NCI-H345 (cell line): ENCODE measurements around the gene SLIT3.

Experiments
- DNase-seq: peaks from one replicate; lab custom pipeline; 2025; lab: John Stamatoyannopoulos, UW

The SLIT3 gene

DNA sequence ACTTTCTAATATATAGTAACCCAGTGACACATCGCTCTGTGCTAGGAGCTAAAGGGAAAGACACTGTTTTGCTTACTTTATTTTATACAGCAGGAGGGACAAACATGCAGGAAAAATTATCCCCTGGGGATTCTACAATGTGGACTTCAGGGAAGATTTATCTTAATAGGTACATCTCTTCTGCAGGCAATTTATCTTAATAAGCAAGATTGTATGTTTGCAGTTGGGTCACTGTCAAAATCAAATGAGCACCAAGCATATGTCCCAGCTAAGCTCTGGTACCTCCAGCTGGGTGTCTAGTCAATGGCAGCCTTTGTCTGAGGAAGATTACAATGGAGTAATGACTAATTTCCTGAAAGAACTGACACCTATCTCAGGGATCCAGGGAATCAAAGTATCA is 411.9 kb downstream of the SLIT3 start:
- DNase-seq = no peak

DNA sequence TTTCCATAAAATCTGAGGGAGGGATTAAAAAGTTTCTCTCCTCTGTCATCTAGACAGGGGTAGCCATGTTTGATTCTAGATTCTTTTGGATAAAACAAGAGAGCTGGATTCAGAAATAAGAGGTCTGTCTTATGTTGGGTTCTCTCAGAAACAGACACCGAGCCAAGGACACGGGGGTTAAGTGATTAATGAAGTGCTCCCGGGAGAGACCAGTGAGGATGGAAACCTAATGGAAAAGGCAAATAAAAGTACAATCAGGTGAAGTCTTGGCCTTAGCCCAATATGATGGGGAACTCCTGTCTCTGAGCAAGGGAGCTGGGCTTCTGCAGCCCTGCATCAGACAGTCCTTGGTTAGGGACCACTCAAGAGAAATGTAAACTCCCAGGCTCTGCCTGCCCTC is 413.0 kb downstream of the SLIT3 start:
- no peak for DNase-seq

DNA sequence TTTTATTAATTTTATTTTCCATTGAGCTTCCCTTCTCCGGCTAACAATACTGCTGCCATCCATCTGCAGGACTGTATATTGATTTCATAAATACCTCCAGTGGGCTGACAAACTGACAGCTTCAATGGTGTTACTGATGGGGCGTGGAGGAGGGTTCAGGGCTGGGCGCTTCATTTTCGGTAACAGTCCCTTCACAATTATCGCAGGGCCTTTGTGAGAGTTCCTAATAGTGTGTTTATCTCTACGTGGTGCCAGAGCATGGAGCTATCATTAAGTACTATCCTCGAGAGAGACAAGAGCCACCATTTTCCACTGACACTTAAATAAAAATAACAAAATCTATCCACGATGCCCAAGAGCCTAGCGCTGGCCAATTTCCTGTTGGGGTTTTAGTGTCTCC is 414.8 kb downstream of the SLIT3 start:
- peak; percentile 27 for DNase-seq

DNA sequence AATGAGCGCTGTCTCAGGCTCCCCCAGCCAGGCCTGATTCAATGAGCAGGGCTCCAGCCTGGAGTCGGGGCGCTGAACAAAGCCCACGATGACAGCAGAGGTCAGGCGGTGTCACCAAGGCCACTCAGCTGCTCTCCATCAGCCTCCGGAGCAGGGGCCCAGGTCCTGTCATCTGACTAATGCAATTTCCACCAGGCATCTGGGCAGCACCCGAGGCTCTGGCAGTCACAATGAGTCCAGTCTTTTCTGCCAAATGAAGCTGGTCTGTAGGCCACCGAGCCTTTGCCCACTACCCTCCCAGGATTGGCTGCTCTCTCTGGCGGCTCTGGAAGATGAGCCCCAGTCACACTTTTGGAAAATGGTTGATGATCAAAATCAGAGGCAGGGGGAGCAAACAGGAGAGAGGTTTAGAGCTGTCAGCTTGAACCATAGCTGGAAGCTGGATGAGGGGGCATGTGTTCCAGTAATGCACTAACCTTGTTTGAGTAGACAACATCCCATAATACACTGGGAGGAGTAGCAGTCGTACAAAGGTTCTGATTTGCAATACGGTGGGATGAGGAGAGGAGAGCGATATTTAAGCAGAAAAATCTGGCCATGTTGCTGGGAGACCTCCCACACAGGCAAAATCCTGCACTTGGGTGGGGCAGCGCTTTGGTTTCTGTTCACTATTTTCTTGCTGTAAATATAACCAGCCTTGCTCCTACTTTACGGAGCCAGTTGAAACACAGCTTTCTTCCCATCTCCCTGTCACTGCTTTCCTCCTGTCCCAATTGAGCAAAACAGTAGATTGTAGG is 415.4 kb downstream of the SLIT3 start:
- DNase-seq = no peak

DNA sequence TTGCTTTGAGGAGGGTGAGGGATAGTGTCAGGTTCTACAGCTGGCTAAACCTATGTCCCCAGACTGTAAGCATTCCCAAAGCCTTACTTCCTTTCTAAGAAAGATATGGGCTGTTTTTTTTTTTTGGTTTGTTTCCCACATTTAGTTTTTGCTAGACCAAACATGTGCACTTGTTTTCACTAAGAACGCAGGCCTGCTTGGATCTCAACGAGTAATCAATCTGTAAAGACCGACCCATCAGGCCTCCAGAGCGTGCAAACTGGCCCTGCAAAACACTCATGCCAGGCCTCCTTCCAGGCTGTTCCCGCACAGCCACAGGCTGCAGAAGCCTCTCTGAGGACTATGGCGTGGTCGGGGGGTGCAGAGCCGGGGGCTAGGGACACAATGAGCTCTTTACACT is 416.9 kb downstream of the SLIT3 start:
- DNase-seq = no peak

DNA sequence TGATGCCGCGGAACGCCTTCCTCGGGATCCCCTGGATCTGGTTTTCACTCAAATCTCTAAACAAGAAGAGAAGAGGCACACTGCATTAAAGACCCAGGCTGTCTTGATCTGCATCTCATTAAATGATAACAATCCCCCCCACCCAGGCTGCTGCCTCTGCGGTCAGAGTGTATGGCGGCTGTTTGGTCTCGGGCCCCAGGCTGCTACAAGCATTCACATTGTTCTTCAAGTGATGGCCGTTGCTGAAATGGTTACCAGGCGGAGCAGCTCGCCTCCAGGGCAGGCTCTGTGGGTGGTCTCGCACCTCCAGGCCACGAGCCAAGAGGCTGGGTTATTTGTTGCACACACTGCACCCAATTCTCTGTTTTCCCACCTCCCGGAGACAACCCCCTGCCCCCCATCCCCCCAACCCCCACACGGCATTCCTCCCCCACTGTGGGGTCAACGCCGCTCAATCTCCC is 417.6 kb downstream of the SLIT3 start:
- no peak for DNase-seq

DNA sequence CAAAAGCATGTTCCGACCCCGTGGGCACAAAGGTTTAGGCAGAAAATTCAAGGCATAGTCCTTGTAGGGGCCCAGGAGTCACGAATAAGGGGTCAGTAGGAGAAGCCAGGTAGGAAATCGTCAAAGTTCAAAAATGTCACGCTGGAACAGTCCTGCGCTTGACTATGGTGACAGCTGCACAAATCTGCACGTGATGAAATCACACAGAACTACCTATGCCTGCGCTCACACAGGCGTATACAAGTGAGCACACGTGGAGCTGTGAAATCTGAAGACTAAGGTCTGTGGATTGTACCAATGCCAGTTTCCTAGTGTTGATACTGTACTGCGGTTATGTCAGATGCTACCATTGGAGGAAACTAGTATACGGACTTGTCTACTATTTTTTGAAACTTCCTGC is 418.7 kb downstream of the SLIT3 start:
- no peak for DNase-seq

DNA sequence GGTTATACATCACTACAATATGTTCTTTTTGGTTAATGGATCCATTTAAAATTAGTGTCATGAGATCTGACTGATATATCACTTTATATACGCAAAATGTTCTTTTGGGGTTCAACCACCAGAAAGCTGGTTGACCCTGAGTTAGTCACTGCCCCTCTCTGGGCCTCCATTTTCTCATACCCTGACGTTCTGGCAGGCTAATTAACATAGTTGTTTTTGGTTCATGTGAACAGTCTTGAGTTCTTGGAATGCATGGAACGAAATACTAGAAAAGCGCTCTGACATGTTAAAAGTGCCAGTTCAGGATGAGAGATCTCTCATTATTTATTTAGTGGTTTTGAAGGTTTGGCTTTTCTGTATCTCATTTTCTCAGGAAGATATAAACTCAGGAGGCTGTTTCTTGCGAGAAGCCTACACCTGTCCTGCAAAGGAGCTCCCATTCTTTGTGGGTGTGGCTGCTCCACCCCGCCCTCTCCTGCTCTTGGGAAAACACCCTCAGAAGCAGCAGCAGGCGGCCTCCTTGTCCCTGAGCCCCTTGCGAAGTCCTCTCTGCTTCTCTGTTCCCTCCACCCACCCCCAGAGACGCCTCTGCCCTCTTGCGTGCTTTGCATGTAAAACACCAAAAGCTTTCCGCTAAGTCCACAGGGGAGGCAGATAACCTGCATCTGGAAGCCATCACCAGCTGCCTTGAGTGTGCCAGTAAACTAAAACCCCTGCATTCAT is 419.4 kb downstream of the SLIT3 start:
- no peak for DNase-seq

DNA sequence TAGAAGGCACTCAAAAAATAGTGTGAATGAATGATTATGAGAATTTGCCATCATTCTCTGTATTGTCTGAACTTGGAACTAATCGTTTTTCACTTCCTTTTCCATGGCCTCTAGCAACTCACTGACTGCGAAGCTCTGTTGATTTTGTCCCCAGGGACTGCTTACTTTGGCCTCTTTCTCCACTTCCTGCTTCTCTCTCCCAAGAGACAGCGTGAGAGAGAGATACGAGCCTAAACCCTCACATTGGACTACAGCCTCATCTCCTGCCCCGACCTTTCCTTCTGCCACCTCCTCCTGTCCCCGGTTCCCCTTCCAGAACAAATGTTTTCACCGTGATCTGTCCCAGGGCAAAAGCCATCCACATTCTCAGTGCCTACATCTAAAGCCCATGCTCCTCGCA is 421.0 kb downstream of the SLIT3 start:
- DNase-seq = peak; percentile 7

DNA sequence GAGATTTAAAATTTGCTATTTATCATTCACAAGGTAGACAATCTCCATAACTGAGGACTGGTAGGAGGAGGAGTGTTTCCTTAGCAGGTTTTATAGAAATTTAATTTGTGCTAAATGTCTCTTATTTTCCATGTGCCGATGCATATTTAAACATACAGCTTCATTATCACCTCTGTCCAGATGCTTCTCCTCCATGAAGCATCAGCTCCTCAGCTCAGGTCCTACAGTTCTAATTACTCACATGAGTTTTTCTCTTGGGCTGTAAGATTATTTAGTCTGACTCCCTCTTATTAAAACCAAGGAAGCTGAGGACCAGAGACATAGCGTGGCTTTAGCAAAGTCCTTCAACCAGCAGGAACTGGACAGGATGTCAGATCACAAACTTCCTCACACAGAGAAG is 421.6 kb downstream of the SLIT3 start:
- DNase-seq = no peak

DNA sequence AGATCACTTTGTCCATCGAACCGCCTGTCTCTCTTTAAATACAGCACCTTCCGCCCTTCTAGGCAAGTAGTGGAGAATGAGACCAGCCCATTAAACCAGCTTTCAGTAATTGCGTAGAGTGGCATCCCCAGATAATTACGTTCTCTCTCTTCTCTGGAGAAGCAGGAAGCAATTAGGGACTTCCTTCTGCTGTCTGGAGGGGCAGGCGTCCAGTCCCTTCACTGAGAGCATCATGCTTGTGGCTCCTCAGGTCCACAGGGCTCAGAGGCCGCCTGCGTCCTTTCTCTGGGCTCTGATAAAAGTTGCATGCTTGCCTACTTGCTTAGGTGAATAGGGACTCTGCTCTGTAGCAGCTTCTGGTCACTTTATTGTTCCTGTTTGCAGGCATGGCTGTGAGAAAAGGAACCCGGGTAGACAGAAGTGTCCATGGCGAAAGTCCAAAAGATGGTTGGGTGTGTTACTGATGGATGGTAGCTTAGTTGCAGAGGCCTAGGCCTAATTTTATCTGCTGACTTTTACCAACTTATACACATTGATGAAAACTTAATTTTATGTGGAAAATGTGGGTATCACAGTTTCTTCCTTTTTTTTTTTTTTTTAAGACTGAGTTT is 422.7 kb downstream of the SLIT3 start:
- DNase-seq = no peak

DNA sequence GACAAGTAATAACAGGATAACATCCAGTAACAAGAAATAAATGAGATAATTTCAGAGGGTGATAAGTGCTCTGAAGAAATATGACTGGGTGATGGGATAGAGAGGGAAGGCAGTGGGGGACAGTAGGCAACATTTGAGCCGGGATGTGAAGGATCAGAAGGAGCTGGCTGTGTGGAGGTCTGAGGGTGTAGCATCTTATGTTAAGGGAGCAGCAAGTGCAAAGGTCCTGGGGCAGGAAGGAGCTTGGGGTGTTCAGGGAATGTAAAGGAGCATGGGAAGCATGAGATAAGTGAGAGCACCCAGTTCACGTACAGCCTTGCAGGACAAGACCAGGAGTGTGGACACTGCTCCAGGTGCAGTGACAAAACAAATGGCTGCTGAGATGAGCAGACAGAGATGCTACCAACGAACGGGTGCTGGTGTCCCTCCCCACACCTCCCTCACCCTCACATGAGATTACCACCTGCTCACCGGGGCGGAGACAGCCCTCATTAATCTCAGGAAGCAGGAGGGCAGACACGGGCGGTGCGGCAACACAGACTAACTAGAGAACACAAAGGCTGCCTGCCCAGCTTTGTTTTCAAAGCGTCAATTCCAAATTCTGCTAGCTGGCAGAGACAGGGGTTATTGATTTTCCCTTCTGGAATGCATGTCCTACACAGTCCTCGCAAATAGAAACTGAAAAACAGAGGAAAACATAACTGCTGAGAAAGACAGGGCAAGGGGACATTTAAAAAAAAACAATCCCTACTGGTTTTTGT is 423.6 kb downstream of the SLIT3 start:
- DNase-seq = peak; percentile 93

DNA sequence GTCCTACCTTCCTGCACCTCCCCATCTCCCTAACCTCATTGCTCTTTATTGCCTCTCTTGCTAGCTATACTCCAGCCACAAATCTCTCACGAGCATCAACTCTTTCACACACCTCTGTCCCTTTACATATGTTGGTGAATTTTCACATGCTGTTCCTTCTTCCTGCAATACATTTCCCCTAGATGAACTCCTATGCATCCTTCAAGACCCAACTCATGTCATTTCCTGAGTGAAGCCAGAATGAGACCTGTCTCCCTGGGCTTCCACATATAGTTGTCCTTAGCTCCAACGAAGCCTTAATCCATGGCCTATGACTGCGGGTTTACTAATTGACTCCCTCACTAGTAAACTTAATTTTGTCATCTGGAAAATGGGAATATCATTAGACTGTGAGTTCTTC is 424.5 kb downstream of the SLIT3 start:
- DNase-seq = no peak

DNA sequence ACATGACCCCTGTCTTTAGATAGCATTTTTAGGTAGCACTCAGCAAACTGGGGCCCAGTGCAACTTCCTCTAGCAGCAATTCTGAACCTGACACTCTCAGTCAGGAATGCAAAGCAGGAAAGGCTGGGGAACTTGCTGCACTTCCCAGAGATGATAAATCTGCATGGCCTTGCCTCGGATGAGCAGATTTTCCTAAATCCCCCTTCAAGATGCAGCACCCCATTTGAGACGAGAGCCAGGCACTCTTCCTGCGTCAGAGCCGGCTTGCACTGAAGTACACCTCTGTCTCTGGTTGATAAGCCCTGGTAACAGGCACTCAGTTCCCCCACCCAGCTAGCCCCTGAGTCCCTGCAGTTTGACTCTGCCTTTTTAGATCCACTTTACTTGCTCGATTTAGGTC is 425.1 kb downstream of the SLIT3 start:
- DNase-seq = no peak

DNA sequence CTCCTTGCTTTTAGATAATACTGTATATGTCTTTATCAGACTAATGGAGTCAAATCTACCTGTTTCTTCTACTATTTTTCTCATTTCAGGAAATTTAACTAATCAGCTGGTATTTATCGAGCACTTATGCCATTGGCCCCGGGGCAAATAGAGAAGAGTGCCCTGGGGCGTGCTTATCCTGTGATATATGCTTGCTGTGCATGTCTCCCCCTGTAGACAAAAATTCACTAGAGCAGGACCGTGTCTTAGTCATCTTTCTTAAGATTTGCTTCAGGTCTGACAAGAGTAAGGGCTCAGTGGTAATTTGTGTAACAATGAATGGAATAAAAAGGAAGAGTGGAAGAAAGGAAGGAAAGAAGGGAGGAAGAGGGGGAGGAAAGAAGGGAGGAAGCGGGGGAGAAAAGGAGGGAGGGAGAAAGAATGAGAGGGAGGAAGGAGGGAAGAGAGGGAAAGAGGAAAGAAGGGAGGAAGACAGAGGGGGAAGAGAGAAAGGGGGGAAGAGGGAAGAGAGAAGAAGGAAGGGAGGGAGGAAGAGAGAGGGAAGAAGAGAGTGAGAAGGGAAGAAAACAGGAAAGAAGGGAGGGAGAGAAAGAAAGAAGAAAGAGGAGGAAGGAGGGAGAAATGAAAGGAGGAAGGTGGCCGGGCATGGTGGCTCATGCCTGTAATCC is 426.1 kb downstream of the SLIT3 start:
- DNase-seq = no peak

DNA sequence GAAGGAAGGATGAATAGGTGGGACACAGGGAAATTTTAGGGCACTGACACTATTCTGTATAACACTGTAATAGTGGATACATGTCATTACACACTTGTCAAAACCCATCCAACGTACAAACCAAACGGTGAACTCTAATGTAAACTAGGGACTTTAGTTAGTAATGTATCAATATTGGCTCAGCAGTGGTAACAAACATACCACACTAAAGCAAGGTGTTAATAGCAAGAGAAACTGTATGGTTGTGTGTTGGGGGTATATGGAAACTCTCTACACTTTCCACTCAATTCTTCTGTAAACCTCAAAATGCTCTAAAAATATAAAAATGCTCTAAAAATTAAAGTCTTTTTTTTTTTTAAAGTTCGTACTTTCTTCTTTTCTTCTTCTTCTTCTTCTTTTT is 428.7 kb downstream of the SLIT3 start:
- DNase-seq = no peak

DNA sequence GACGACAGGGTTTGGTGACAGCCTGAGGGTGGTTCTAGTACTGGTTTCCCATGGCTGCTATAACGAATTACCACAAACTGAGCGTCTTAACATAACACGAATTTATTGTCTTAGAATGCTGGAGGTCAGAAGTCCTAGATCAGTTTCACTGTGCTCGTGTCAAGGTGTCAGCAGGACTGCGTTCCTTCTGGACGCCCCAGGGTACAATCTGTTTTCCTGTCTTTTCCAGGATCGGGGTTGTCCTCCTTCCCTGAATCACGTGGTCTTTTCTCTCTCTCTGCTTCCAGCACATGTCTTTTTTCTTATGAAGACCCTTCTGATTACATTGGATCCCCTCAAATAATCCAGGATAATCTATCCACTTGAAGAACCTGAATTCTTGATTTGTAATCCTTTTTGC is 430.0 kb downstream of the SLIT3 start:
- DNase-seq = no peak

DNA sequence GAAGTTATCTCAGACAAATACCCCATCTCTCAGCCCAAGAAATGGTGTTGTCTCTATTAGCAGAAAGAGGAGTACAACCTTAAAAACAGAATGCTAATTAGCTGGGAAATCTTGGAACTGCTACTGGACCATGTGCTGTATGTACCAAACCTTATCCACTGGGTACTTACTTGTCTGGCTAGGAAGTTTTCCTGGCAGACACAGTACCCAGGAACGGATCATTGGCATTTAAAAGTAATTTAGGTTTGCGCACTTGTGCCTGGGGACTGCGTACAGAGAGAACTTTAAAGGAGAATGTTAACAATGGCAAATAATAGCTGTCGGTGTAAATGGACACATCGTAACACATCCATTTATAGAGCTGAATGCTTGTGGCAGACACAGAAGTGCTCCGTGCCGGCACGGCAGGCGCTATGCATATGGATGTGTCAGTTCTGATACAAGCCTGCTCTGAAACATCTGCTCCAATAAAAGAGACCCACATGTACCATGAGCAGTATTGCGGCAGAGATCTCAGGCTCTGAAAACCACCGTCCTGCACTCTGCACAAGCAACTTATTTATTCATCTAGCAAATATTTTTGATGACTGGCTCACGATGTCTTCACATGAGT is 431.2 kb downstream of the SLIT3 start:
- no peak for DNase-seq

DNA sequence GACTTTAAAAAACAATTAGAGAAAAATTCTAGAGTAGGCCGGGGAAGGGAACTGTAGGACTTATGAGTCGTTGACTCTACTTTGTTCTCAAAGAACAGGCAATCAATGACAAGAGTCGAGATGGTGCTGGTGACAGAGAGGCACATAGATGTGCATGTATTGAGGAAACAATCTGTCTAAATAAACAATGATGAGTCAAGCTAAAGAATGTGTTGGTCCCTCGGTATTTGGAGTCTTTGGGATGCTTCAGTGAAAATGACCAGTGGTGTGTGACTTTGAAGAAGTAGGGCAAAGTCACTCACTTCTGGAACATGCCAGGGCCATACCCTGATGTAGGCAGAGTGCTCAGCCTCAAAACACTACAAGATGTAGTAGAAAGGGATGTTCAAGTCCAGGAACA is 433.7 kb downstream of the SLIT3 start:
- DNase-seq = no peak

DNA sequence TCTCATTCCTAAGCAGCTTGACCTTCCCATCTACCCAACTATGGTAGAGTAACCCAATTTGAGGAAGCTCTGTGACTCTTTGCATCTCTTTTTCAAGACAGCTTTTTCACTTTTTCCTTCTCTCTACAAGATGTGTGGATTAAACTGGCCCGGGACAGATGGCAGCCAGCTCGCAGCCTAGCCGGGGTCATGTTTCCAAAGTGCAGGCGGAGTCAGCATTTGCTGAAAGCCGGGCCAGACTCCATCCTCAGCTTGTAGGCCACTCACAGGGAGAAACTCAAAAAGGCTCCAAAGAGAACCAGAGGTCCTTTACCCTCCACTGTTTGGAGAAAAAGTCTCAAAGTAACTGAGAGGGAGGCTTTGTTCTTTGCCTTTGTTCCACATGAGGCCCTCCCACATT is 435.0 kb downstream of the SLIT3 start:
- no peak for DNase-seq

DNA sequence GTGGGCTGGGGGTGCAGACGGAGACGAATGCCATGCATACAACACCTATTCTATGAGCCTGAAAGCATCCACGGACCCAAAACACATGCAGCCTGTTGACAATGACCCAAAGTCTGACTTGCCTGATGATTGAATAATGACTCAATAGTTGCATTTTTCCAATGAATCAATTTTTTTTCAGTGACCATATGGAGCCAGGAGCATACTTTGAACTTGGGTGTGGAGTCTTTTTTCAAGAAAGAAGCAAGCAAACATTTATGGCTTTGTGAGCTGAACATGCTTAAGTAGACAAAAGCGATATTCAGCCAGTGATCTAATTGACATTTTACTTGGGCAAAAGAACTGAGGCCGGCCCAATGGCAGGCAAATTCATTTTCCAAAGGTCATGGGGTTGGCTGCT is 437.9 kb downstream of the SLIT3 start:
- no peak for DNase-seq
